HG02840 (cell line): ENCODE results near the gene TADA3.

Source experiments
- ATAC-seq: cut with Tn5 transposase; IDR thresholded peaks from one replicate; pipeline ENCODE4 v1.9.1; 2021; ENCODE audit warnings: mild to moderate bottlenecking, moderate library complexity, moderate number of reproducible peaks; ENCODE audit not compliant: unreplicated experiment, low FRiP score

Gene TADA3

GRCh38 chr3:9732740-9733115 lies 59.5 kb downstream of the TADA3 start:
- no peak for ATAC-seq

- ATAC-seq: peak; percentile 20
These were observed 60.1 kb downstream of the TADA3 start for GRCh38 chr3:9732080-9732739.

GRCh38 chr3:9731206-9732079 lies 60.8 kb downstream of the TADA3 start, which contains the start of gene BRPF1:
Gene BRPF1 (plus strand): TSS chr3:9731735. CDS start chr3:9734141, 2,406 bp downstream.
- ATAC-seq: peak; percentile 89

DNA sequence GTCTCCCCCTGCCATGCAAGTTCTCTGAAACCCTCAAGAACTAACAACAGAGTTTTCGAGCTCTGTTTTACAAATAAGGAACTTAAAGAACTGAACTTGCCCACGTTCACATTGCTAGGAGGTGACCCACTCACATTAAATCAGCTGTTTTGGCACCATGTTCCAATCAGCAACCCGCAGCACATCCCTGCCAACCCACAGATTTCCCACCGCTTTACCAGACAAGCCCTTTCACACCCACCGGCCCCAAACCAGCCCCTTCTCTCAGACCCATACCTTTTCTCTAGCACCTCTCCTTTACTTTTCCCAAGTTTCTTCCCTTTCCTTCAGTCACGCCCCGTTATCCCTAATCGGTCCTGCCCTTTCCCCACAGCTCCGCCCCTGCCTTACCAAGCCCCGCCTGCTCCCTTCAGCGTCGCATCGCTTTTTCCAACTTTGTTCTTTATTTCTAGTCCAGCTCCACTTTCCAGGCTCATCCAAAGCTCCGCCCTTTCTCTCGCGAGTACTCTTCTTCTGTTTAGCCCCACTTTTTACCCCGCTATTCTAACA lies 61.5 kb downstream of the TADA3 start:
- peak; percentile 47 for ATAC-seq
